ENCODE measurements around the gene PRKAB1.

- TF ChIP-seq, protein P1, sequence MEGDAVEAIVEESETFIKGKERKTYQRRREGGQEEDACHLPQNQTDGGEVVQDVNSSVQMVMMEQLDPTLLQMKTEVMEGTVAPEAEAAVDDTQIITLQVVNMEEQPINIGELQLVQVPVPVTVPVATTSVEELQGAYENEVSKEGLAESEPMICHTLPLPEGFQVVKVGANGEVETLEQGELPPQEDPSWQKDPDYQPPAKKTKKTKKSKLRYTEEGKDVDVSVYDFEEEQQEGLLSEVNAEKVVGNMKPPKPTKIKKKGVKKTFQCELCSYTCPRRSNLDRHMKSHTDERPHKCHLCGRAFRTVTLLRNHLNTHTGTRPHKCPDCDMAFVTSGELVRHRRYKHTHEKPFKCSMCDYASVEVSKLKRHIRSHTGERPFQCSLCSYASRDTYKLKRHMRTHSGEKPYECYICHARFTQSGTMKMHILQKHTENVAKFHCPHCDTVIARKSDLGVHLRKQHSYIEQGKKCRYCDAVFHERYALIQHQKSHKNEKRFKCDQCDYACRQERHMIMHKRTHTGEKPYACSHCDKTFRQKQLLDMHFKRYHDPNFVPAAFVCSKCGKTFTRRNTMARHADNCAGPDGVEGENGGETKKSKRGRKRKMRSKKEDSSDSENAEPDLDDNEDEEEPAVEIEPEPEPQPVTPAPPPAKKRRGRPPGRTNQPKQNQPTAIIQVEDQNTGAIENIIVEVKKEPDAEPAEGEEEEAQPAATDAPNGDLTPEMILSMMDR (IDR thresholded peaks at IDR 0.05), result no peak
- no peak for TF ChIP-seq ZFX (IDR thresholded peaks at IDR 0.05; ENCODE audit: borderline replicate concordance)
Measured at GRCh38 chr12:119705182-119705581, 37.2 kb downstream of the PRKAB1 start.

All from 22Rv1 (cell line).